GM23338 (cell line): Measurements from ENCODE around the gene CORO7. TPM values are rescaled to one million over a fixed set of nuclear protein-coding genes. Genes with fewer than 3 reads are reported as not detected.

Experiments
- NANOG ChIP-seq: IDR thresholded peaks from 2 replicates; pipeline ENCODE4 v1.6.1; 2016; ENCODE audit warnings: antibody characterized with exemption, borderline replicate concordance
- ZNF114 ChIP-seq: fragments of 250-450 bp; sonication (Bioruptor Pico); IDR thresholded peaks from 2 replicates; pipeline ENCODE4 v1.5.0; 2020; ENCODE audit warnings: mild to moderate bottlenecking, moderate library complexity
- ZNF462 ChIP-seq: fragments of 250-450 bp; sonication (Bioruptor Pico); IDR thresholded peaks from 2 replicates; pipeline ENCODE4 v1.5.0; 2020; ENCODE audit warnings: mild to moderate bottlenecking, moderate library complexity
- polyA plus RNA-seq: library from polyadenylated mRNA; unstranded; fragments of >200 nt; fragmentation: Nextera tagmentation; extraction: Ambion mirVana; gene quantifications from 2 replicates; pipeline ENCODE4 v1.2.1, GENCODE V29; 2016
- total RNA-seq: library from RNA; depleted of rRNA; stranded (reverse); fragments of >200 nt; shearing (Covaris generic); gene quantifications from 2 replicates; pipeline ENCODE4 v1.2.3, GENCODE V29; 2014
- TF ChIP-seq, protein P1 (sequence below): IDR thresholded peaks from 2 replicates; pipeline ENCODE4 v1.6.1; 2016; ENCODE audit warnings: antibody characterized with exemption
- TF ChIP-seq, protein P2 (sequence below), 2 experiments: fragments of 200-600 bp in 1 of 2; sonication (generic) in 1 of 2; conservative IDR thresholded peaks; 2 replicates each; pipeline versions ENCODE4 v1.5.1 to v1.6.1; 2016 to 2017; ENCODE audit warnings: antibody characterized with exemption in 2 of 2, low read depth in 2 of 2, mild to moderate bottlenecking in 2 of 2, moderate library complexity in 1 of 2

The CORO7 gene
- total and polyA plus RNA-seq, 2 experiments from 2014 or later, result 14.2 to 46.4 TPM

DNA sequence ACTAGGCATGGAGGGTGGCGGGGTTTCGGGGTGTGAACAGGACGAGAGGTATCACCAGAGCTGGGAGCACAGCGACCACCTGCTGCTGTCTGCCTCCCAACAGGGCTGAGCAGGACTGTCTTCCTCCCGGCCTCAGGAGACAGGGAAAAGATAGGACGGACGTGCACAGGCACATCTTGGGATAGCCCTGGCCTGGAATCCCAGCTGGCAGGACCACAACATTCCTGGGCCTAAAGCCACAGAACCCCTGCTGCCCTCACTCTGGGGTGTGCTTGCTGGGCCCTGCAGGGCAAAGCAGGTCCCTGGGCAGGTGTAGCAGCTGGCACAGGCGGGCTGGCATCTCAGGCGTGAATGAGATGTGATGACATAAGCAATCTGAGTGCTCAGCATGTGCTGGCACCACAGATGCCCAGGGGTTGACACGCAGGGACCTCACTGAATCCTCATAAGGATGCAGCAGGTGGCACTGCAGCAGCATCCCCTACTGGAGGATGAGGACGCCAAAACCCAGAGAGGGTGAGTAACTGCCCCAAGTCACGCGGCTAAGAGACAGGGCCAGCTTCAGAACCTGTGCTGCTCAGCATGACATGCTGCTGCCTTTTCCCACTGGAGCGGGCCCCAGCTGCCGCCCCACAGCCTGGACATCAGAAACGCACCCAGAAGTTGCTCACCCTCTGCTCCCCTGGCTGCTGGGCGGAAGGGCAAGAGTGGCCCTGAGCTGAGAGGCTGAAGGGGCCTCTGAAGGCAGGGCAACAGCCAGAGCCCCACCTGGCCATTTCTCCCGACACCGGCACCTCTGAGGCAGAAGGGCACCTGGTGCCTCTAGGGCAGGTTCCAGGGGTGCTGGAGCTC is 7.1 kb downstream of the CORO7 start (continued):
- no peak for TF ChIP-seq ZNF462 (CRISPR knock-in tag)
- TF ChIP-seq NANOG, result no peak
- TF ChIP-seq, protein P1, sequence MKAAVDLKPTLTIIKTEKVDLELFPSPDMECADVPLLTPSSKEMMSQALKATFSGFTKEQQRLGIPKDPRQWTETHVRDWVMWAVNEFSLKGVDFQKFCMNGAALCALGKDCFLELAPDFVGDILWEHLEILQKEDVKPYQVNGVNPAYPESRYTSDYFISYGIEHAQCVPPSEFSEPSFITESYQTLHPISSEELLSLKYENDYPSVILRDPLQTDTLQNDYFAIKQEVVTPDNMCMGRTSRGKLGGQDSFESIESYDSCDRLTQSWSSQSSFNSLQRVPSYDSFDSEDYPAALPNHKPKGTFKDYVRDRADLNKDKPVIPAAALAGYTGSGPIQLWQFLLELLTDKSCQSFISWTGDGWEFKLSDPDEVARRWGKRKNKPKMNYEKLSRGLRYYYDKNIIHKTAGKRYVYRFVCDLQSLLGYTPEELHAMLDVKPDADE, result no peak
- no peak for TF ChIP-seq ZNF114 (CRISPR knock-in tag)
- TF ChIP-seq, protein P2, sequence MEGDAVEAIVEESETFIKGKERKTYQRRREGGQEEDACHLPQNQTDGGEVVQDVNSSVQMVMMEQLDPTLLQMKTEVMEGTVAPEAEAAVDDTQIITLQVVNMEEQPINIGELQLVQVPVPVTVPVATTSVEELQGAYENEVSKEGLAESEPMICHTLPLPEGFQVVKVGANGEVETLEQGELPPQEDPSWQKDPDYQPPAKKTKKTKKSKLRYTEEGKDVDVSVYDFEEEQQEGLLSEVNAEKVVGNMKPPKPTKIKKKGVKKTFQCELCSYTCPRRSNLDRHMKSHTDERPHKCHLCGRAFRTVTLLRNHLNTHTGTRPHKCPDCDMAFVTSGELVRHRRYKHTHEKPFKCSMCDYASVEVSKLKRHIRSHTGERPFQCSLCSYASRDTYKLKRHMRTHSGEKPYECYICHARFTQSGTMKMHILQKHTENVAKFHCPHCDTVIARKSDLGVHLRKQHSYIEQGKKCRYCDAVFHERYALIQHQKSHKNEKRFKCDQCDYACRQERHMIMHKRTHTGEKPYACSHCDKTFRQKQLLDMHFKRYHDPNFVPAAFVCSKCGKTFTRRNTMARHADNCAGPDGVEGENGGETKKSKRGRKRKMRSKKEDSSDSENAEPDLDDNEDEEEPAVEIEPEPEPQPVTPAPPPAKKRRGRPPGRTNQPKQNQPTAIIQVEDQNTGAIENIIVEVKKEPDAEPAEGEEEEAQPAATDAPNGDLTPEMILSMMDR (conservative IDR thresholded peaks at IDR 0.05; ENCODE audit: low read depth in 2 of 2), result peak; percentile 22 to 62; a peak in 2 of 4 replicates
